Inflammatory macrophage treated with lipopolysaccharide for 1 hour (primary cell): ENCODE data around the gene KRT2.

Source experiments
- DNase-seq, 2 donors: peaks; one replicate each; pipeline ENCODE4 v3.0.0-alpha.2; 2020 to 2022

Gene KRT2

GRCh38 chr12:52636592-52637258 is 15.3 kb downstream of the KRT2 start:
- no peak for DNase-seq

DNA sequence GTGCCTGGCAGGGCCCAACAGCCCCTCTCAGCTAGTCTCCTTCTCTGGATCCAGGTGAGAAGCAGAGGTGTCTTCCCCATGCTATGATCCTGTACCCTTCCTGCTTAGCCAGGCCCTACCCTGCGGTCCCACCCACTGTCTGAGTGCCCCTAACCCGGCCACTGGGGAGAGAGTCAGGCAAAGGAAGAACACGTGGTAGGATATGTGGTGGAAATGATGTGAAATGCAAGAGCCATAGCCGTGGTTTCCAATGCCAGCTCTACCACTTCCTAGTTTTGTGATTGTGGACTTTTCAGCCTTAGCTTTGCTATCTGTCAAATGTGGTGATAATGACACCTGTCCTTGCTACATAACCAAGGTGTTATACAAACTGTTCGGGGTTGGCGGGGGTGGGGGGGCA is 15.8 kb downstream of the KRT2 start:
- DNase-seq = no peak

- no peak for DNase-seq
Observed at GRCh38 chr12:52634266-52635056, 17.6 kb downstream of the KRT2 start.

- no peak for DNase-seq
Observed at GRCh38 chr12:52633383-52633782, 18.6 kb downstream of the KRT2 start.

- no peak for DNase-seq
Observed at GRCh38 chr12:52632656-52633055, 19.4 kb downstream of the KRT2 start.

- no peak for DNase-seq
Observed at GRCh38 chr12:52631676-52632459, 20.1 kb downstream of the KRT2 start.

DNA sequence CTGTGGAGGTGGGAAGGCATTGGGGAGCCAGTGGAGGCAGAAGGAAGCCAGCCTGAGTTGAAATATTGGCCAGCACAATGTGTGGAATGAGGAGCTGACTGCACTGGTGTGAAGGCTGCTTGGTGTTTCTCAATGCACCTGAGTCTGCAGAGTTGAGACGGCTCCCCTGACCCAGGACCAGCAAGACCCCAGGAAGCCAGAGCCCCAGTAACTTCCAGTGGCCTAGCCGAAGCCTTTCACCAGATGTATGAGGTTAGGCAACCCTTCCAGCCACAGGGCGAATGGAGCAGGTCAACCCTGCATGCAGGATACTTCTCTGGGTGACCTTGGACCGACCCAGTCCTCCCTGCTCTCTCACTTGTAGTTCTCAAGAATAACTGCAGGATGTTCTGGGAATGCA is 20.7 kb downstream of the KRT2 start:
- DNase-seq = no peak

GRCh38 chr12:52630599-52631200 is 21.3 kb downstream of the KRT2 start:
- no peak for DNase-seq

- DNase-seq = peak in 1 of 2 donors; percentile 22
Observed at GRCh38 chr12:52630008-52630500, 22.0 kb downstream of the KRT2 start.

DNA sequence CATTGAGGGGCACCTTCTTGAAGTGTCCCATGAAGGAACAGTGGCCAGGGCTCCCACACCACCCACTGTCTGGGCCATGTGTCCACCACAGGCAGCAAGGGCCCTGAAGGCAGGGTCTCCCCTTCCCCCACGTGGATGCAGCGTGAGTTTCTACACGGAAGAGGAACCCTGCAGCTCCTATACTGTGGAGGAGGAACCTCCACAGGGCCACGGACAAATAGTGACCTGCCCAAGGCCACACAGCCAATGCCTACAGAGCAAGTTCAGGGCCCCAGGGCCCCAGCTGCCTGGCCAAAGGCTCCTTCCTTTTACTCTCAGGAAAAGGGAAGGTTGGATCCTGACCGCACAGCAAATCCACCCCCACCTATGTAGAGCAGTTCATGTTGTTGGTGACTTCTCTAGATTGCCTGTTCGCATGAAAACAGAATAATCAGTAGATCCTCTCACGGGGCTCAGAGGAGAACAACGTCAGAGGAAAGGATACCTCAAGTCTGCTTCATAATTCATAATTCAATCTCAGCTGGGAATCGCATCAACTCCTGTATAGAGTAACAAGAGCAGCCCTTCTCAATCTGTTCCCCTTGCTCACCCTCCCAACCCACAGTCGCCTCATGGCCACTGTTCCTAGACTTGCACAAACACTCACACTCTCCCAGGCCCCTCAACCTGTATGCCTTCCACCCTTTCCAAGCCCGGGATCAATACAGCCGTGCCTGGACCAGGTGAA is 22.6 kb downstream of the KRT2 start:
- peak; percentile 8 to 32 for DNase-seq

DNA sequence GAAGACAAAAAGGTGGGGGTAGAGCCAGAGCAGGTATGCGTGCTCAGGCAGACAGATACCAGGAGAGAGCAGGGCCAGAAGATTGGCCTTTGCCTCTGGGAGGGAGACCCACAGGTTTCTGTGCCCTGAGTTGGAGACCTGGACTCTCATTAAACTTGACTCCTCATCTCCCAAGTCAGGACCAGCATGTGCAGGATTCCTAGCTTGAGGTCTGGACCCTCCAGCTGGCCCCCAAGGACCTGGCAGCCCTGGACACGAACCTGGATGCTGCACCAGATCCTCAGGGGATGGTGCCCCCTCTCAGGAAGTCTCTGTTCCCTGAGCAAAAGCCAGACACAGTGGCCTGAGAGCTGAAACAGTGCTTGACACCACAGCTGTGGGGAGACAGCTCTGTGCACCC is 23.2 kb downstream of the KRT2 start:
- no peak for DNase-seq

DNA sequence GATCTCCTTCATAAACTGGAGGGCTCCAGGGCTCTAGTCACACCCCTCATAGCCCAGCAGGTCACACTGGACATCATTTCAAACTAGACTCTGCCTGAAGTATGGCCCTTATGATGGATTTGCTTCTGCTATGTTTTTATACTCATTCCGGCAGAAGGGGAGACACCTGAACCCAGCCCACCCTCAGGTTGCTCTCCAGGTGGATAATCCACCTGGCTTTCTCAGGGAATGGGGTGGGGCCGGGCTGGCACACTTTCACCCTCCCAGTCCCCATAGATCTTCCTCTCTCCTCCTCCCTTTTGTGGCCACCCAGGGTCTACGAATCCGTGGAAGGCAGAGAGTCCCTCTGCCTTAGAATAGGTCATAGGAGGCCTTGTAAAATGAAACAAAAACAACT is 23.9 kb downstream of the KRT2 start:
- DNase-seq = no peak

GRCh38 chr12:52627395-52628110 is 24.5 kb downstream of the KRT2 start:
- DNase-seq = no peak

GRCh38 chr12:52622349-52622748 is 29.7 kb downstream of the KRT2 start:
- no peak for DNase-seq

DNA sequence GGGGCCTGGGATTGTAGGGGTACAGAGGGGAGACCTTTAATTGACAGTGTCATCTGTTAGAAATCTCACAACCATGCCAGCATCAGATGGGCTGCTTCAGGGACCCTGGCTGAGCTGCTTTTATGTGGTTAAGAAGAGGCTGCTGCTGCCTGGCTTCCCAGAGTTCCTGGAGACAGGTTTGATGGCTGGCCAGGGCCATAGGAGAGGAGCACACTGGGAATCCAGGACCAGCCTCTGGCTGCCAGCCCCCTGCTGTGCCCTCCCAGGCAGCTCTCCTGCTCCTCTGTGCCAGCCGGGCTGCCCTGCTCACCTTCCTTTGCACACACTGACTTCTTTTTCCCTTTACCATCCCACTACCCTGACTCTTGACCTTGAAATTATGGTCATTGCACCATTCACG is 33.1 kb downstream of the KRT2 start:
- no peak for DNase-seq

DNA sequence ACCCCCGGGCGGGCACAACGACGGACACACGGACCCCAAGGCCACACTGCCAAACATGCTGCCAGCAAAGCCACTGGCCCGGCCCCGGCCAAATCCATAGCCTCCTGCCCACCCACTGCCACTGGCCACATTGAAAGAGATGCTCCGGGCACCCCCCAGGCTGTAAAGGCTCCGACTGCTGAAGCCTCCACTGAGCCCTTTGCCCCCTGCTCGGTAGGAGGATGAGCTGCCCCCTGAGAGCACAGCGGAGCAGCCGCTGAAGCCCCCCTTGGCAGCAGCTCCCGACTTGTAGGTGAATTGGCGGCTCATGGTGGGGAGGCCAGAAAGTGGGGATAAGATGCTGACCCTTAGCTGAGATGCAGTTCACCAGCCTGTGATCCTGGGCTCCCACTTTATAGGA is 33.8 kb downstream of the KRT2 start, which contains the start of gene KRT73:
Gene KRT73, minus strand, starts transcription at position 344 of the 400 bp plus-strand sequence. Its CDS starts 35 bp downstream, at position 309.
- no peak for DNase-seq

- no peak for DNase-seq
Observed at GRCh38 chr12:52617403-52617785, 34.6 kb downstream of the KRT2 start.

- no peak for DNase-seq
Observed at GRCh38 chr12:52616680-52617402, 35.2 kb downstream of the KRT2 start.

DNA sequence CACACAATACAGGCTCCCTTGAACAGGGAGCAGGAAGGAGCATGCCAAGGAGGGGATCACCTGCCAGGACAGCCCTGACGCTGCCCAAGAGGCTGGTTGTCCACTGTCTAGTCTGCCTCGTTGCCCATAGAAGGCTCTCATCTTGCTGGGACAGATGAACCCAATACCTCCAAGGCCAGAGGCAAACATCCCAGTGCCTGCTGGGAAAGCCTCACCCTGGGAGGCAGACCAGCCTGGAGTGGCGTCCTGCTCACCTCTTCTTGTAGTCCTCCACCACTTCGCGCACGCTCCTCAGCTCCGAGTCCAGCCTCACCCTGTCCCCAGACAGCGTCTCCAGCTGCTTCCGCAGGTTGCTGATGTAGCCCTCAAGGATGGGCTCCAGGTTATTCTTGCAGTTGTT is 36.1 kb downstream of the KRT2 start:
- no peak for DNase-seq

DNA sequence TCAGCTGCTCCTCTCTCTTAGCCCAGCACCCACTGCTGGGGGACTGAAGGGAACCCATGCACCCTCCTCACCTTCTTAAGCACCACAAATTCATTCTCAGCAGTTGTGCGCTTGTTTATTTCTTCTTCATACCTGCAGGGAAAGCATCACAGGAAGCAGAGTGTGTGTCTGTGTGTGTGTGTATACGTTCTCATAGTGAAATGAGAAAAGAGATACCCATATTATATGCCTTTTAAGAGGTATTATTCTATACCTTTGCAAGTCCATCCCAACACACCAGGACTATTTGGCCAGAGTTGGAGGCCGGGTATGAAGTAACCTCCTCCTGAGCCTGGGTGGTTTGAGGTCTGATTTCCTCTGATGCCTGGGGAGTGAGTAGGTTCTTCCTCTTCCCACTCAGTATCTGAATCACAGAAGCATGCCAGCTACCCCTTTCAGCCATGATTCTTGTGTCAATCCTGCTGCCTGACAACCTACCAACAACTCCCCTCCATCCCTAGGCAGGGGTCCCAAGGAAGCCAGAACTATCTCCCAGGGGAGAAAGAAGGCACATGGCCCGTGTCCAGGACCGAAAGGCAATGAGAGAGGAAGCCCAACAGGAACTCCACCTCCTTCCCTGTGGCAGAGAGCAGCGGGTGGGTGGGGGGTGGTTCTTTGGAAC is 36.7 kb downstream of the KRT2 start:
- peak; percentile 70 for DNase-seq
